Tongue (tissue), 2 donors: Measurements from ENCODE around the gene LNX2. TPM values are rescaled to one million over a fixed set of nuclear protein-coding genes. Genes with fewer than 3 reads are reported as not detected.
A peak's percentile ranks its signal among the peaks of the same experiment; 100 is the strongest.

ENCODE experiments used
- DNase-seq: peaks from one replicate; pipeline ENCODE4 v3.0.0-alpha.2; 2015
- total RNA-seq: library from RNA; depleted of rRNA; stranded (reverse); fragments of >200 nt; gene quantifications from one replicate; pipeline ENCODE4 v1.2.3, GENCODE V29; 2014

LNX2 gene
- total RNA-seq, 1 donor from 2014 or later: 10.9 TPM

DNA sequence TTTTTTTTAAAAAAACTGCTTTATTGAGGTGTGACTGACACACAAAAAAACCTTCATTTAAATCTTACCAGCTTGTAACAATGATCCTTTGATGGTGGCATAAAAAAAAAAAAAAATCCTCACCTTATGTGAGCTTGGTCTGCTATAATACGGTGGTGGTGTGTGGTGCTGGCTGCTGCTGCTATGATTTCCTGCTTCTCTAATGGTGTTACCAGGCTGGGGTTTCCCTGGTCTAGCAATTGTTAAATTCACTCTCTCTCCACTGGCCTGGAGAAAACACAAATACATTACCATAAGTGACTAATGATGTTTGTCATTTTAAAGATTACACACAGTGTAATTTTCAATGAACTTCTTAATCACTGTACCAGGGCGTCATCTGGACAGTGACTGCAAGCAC is 60.6 kb downstream of the LNX2 start:
- no peak for DNase-seq

DNA sequence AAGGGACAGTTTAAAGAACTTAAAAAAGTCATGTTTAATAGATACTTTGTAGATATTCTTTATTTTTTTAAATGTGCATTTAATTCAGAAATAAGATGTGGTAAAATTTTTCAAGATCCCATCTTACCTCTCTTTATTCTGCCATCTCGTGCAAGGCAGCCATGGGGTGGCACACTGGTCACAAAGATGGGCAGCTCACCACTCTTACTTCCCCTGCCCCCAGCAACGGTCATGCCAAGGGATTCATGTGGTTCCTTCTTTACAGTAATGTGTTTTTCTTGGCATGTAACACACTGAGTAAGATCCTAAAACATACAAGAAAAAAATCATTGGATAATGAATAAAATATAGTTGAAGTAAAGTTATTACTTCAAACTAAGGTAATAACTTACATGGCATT is 64.2 kb downstream of the LNX2 start:
- peak; percentile 13 for DNase-seq

DNA sequence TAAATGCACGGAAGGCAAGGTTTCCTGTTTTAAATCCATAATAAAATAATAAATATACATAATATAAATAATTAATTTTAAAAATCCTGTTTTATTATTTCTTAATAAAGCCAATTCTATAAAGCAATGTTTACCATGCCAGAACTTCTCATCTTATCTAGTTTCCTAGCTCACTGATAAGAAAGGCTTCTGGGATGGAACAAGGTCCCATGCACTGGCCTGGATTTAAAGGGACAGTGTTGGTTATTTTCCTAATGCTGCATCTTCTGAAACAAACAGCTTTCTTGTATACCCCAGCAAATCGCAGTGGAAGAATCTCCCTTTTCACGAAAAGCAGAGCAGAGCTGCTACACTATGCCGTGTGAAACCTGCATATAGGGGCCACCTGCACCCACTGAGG is 68.8 kb downstream of the LNX2 start:
- DNase-seq: no peak

DNA sequence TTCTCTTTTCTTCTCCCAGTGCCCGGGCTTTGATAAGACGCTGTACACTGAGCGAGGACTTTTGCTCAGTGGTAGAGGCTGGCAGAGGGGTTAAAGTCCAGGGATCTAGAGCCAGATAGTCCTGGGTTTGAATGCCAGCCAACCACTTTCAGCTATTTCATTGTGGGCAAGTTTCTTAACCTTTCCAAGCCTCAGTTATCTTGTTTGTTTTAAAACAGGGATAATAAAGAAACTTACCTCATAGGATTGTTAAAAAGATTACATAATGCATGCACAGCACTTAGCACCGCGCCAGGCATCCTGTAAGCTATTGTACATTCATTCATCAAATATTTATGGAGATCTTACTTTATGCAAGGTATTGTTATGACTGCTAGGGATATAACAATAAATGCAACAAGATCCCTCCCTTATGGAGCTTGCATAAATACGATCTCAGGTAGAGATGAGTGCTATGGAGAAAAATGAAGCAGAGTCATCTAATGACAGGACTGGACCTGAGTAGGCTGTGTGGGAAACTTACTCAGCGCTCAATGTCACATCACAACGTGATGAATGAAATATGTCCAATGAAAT is 70.8 kb downstream of the LNX2 start:
- DNase-seq: no peak

DNA sequence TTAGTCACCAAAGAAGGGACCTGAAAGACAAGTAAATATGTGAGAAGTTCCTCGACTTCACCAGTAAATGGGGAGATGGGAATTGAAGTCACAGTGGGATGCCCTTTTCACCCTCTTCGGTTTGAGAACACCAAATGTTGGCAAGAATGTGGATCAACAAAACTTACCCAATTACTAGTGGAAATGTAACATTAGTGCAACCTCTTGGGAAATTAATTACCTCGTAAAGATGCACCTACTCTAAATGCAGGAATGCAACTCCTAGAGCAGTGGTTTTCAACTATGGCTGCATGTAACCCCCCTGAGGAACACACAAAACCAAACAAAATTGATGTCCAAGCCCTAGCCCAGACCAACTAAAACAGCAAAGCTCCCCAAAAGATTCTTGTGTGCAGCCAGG is 78.1 kb downstream of the LNX2 start:
- no peak for DNase-seq

DNA sequence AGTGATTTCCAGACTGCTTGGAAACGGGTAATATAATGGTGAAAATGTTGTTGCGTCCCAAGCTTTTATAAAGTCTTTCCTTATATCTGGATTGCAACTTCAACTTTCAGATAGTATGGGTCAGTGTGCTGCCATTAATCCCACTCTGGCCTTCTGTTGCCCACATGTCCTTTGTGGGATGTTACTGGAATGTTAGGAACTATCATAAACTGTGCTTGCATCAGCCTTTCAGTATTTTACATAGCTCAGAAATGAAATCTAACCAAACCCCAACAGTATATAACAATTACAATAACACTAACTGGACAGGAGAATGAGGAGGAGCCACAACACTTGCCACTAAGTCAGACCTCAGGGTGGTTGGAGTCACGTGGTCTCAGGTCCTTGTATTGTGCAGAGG is 78.9 kb downstream of the LNX2 start:
- no peak for DNase-seq

DNA sequence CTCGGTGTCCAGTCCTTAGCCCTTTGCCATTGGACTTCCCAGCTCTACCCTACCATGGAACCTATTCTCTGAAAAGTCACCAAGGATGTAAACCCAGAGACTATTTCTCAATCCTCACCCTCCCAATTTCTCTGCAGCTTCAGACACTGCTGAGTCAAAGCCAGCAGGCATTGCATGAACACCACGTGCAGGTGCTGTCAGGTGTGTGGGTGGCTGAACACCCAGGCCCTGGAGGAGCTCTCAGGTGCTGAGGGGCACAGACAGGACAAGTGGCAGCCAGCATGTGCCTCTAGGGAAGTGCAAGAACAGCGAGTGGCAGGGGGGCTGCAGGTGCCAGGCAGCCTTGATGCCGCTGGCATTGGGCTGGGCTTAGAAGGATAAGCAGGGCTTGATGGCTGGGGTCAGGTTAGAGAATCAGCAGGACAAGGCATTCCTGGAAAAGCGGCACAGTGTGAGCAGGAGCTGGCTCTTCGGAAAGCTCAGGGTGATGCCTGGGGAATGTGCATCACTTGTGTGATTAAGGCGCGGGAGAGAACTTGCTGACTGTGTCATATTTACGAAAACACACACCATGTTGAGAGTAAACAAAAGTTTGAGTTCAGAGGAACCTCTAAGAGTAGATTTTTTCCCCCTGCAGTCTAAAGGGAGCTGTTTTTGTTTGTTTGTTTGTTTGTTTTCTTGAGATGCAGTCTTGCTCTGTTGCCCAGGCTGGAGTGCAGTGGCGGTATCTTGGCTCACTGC is 83.8 kb downstream of the LNX2 start:
- no peak for DNase-seq

DNA sequence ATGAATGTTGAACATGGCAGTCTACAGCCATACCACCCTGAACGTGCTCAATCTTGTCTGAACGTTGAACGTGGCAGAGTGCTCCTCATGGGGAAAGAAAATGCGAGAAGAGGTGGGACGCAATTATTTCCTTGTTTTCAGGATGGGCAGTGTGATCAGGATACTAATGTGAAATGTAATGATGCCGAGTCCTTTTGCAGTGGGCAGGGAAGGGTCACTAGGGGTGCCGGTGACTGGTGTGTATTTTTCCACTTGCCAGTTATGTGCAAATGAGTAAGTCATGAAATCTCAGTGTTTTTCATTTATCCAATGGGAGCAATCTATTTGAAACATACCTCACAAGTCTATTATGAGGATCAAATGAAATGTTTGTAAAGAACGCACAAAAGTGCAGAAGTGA is 84.8 kb downstream of the LNX2 start:
- DNase-seq: no peak

DNA sequence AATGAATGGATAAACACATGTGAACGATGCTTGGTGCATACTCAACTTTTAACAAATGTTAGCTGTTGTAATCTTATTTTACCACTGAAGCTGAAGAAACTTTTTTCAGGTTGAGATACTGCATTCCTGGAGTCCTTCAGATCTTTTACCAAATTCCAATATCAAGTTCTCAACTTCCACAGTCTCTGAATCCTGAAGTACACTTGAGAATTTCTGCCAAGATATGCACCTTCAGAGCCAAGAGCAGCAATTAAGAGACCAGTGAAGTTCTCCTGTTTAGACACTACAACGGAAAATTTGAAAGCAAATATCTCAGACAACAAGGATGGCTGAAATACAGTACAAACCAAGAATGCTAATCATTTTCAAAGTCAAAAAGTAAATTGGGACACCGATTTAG is 85.3 kb downstream of the LNX2 start:
- DNase-seq: no peak

DNA sequence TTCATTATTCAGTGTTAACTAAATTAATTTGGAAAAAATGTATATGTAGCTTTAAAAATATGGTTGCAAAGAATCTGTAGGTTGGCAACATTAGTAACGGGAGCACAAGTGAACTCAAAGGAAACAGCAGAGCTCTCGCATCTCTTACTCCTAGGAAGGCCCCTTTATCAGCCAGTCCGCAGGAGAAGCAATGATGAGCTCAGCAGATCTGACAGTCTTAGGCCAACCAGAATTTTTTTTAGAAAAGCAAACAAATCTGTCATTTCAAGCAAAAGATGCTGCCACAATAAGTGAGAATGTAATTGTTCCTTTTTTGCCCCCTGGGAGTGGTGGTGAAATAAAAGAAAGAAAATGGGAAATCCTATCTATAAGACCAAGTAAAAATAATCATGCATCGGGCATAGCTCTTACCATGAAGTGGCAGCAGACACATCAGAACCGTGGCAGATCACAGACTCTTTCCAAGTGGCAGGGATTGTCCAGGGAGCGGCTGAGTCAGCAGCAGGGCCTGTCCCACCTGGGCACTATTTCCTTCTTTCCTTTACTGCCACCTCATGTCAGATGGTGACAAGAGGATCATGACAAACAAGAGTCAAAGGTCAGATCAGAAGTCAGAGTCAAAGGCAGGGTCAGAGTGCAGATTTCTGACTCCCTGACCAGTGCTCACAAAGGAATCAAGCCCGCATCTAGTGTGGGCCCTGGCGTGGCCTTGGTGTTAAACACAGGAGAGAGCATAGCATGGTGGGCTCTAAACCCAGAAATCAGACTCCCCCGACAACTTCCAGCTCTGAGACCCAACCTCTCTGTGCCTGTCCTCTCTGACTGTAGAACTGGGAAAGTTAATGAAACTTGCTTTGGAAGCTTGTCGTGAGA is 86.0 kb downstream of the LNX2 start:
- no peak for DNase-seq

DNA sequence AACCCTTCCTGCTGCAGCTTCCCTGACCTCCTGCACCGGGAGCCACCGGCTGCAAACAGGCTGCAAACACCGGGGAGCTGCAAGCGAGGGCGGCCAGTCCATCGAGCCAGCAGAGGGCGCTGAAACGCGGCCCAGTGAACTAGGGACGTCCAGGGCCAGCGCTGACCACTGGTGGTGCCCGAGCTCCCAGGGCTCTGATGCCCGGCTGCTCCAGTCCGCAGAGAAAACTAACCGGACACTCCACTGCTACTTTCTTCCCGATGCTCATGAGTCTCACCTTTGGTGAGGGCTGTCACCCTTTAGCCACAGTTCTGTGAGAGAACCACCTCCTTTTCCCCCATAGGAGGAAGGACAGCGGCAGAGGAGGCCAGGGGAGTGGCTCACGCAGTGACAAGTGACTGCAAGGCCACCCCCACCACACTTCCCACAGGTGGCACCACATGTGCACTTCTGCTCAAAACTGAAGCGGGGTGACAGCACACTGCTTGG is 87.1 kb downstream of the LNX2 start:
- peak; percentile 81 for DNase-seq

DNA sequence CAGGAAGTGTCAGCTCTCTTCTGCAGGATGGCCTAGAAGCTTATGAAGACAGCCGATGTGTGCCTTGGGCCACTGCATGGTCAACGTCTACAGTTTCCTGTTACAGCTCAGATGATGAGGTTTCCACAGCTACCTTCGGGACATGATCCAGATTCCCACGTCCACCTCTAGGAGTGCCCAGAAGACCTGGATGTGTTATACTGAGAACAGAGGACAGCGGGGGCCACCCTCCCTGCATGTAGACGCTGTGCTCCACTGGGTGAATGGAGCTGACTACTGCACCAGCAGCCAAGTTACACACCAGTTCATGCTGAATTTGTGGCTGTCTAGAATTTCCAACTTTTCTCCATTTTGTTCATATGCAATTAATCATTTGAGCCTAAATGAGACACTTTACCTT is 91.4 kb downstream of the LNX2 start:
- DNase-seq: no peak

DNA sequence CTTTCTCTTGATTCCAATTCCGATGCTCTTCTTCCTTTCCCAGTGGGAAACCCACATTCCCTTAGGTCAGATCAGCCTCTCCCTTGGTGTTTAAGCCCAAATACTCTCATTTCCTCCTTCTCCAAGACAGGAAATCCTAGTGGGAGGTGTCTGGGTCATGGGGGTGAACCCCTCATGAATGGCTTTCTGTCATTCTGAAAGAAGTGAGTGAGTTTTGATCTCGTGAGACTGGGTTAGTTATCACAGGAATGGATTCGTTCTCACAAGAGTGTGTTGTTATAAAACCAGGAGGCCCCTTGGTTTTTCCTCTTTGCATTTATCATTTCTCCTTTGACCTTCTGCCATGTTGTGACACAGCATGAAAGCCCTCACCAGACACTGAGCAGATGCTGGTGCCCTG is 93.8 kb downstream of the LNX2 start:
- no peak for DNase-seq

DNA sequence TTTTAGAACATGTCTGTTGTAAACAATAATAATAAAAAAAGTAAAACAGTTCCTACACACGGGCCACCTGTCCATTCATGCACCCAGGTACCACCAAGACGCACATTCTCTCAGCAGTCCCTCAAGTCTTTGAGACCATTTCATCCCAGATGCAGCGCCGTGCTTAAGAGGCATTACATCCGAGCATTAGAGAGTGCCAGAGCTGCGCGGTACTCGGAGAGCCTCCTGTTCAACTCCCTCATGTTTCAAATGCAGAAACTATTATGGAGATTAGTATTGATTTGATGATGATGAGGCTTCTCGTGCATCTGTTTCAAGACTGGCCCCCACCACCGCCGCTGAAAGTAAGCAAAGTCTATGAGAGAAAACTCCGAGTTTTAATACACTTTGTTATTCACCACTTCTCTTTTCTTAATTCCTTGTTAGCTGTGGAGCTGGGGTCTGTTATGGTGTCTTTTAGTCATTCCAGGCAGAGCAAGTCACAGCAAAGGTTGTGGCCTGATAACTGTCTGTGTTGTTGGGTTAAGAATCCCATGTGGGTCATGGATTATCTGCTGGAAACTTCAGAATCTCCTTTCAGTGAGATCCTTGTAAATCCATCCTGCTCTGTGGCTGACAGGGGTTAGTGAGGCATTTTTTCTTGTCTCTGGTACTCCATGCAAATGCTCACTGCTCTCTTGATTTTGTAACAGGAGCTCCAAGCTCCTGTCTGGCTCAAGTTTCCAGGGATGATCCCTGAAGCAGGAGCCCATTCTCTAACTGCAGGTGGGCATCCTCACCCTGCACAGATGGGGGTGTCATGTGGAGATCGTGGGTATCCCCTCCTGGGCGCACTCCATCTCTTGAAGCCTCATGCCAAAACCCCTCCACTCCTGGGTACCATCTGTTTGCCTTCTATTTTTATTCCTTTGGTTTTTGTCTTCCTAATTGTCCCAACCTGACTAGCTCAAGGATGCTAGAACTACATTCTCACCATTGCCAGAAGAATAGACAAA is 95.1 kb downstream of the LNX2 start:
- DNase-seq: no peak

DNA sequence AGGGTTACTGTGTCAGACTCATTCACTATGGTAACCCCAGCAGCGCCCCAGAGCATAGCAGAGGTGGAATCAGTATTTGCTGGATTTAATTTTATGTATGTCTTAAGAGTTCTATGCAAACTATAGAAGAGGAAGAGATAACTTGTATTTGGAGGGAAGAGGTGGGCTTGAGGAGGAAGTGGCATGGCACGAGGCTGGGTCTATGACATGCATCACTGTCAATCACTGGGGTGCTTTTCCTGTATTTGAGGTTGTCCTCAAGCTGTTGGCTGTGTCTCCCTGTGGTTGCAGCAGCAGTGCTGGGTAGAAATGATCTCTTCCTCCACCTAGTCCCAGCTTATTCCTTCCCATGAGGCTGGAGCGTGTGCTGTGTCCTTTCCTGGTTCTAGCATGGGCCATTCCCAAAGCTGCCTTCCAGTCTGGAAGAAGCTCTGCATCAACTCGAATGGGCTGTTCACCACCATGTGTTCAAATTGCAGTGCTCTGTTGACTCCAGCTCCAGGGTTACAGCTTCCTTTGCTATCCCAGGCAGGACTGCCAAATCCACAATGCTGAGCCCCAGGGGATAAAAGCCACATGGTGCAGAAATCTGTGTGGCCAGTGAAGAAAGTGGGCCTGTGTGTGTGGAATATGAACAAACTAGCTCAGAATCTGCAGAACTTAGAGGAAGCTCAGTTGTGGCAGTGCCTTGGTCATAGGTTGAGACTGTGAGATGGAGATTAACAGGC is 96.8 kb downstream of the LNX2 start:
- DNase-seq: no peak

DNA sequence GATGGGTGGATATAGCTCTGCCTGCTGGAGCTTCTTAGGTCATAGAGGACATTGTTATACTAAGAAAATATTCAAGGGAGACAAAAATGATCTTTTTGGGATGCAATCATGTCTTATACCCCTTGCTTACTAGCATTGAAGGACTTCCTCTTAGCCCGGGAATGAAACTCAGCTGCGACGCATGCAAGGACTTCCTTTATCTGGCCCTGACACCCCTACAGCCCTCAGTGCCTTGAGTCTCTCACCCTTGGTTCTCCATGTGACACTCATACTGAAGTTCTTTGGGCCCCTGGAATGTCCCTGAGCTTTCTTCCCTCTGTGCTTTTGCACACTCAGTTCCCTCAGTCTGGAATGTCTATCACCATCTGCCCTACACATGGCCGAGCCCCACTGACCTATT is 97.5 kb downstream of the LNX2 start:
- DNase-seq: no peak

DNA sequence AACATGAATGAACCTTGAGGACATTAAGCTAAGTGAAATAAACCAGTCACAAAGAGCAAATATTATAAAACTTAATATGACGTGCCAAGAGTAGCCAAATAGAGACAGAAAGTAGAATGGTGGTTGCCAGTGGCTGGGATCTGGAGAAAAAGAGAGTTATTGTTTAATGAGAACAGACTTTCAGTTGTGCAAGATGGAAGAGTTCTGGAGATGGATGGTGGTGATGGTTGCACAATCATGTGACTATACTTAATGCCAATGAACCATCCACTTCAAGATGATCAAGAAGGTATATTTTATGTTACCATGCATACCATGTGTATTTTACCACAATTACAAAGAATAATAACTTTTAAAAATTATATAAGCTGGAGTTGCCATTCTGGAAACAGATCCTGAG is 104.2 kb downstream of the LNX2 start:
- DNase-seq: no peak

DNA sequence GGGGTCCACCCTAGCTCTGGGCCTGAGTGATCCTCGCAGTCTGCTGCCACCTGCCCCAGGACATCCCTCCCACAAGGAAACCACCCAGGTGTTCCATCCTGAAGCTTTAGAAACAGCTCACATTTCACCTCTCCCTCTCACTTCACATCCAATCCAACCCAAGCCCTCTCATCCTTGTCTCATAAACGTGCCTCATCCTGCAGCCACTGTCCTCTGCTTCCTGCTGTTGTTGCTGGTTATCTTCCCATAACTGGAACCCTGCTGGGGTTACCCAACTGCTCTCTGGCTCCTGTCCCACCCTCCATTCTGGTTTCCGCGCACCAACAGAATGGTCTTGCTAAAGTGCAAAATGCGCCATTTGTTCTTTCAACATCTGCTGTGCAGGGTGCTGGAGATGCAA is 110.2 kb downstream of the LNX2 start:
- no peak for DNase-seq

DNA sequence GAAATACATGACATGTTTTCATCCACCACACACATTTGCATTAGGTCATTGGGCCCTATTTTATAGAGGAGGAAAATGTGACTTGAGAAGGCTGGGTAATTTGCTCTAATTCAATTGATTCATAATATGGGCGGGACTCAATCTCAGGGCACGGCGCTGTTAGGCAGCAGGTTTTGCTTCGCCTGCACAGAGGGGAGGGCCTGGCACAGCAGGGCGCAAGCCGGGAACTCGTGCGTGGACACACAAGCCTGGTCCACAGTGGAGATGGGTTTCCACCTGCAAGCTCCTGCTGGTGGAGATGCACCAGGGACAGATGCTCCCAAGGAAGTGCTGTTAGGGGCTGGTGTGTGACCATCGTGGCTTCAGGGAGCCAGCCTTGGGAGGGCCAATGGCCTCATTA is 111.5 kb downstream of the LNX2 start:
- DNase-seq: no peak

DNA sequence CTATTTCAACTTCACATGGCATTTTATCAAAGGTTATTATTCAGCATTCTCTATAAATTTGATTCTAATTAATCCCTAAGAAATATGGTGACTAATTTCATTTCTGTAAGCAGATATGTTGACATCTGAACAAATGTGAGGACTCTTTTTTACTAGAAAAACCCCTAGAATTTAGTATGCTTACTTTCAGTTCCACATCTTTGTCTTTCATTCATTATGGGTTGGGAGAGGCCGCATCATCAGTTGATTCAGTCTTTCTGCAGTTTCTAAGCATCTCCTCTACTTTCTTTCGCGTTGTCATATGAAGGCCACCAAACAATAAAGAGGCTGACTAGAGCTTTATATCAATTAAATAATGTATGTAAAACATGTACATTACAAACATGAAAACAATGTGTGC is 114.5 kb downstream of the LNX2 start:
- DNase-seq: no peak

DNA sequence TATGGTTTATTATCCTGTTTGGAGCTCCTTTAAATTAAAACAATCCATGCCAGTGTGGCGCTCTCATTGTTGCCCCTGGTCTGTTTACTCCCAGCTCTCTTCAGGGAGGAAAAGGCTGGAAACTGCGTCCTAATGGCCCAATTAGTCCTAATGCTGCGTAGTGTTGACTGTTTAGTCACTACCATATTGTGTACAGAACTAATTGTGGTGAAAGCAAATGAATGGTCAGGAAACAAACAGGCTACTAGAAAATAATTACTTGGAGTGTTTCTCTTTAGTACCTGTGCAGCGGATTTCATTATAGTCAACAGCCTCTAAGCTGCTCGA is 115.5 kb downstream of the LNX2 start:
- DNase-seq: no peak
